Measurements from ENCODE around the gene DSG3.

Gene DSG3, protein sequence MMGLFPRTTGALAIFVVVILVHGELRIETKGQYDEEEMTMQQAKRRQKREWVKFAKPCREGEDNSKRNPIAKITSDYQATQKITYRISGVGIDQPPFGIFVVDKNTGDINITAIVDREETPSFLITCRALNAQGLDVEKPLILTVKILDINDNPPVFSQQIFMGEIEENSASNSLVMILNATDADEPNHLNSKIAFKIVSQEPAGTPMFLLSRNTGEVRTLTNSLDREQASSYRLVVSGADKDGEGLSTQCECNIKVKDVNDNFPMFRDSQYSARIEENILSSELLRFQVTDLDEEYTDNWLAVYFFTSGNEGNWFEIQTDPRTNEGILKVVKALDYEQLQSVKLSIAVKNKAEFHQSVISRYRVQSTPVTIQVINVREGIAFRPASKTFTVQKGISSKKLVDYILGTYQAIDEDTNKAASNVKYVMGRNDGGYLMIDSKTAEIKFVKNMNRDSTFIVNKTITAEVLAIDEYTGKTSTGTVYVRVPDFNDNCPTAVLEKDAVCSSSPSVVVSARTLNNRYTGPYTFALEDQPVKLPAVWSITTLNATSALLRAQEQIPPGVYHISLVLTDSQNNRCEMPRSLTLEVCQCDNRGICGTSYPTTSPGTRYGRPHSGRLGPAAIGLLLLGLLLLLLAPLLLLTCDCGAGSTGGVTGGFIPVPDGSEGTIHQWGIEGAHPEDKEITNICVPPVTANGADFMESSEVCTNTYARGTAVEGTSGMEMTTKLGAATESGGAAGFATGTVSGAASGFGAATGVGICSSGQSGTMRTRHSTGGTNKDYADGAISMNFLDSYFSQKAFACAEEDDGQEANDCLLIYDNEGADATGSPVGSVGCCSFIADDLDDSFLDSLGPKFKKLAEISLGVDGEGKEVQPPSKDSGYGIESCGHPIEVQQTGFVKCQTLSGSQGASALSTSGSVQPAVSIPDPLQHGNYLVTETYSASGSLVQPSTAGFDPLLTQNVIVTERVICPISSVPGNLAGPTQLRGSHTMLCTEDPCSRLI

DNA sequence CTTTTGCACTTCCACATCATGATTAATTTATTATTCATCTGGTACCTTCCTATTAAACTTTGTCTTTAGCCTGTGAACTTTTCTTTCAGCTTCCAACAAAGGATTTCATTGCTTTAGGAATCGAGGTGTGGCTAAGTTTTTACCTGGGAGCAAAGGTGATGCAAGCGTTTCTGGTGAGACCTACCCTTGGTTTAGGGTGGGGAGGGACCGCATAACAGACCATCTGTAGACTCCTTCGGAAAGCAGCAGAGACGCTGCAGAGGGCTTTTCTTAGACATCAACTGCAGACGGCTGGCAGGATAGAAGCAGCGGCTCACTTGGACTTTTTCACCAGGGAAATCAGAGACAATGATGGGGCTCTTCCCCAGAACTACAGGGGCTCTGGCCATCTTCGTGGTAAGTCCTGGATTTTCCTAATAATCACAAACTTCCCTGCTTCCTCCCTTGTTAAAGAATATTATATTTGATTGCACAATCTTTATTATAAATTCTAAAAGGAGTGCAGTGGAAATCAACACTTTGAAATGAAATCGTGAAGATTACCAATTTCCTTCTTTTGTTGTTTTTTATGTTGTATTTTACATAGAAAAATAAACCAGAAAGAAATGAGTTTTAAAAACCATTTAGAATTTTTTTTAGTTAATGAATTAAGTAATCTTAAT is at the start of gene DSG3:
DSG3 (plus strand) TSS at position 212 of the 662 bp plus-strand sequence; CDS start at position 349, 137 bp downstream.
- no peak for DNase-seq

DNA sequence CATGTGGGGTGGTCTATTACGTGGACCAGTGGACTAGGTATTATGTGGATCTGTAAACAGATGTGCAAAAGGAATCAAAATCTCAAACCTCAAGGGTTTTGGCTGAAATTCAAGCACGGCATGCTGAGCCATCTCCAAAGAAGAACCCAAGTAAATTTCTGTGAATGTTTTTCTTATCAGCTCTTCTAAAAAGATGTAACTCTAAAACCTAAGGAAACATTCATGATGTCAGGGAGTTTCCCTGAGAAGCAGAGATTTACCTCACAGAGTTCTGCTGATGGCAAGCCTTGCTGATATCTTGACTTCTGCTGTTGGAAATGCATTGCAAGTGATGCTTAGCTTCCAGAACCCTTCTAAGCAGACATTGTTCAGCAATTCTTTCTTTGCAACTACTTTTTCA is 49.4 kb upstream of the DSG3 start:
- DNase-seq: peak; percentile 50

DNA sequence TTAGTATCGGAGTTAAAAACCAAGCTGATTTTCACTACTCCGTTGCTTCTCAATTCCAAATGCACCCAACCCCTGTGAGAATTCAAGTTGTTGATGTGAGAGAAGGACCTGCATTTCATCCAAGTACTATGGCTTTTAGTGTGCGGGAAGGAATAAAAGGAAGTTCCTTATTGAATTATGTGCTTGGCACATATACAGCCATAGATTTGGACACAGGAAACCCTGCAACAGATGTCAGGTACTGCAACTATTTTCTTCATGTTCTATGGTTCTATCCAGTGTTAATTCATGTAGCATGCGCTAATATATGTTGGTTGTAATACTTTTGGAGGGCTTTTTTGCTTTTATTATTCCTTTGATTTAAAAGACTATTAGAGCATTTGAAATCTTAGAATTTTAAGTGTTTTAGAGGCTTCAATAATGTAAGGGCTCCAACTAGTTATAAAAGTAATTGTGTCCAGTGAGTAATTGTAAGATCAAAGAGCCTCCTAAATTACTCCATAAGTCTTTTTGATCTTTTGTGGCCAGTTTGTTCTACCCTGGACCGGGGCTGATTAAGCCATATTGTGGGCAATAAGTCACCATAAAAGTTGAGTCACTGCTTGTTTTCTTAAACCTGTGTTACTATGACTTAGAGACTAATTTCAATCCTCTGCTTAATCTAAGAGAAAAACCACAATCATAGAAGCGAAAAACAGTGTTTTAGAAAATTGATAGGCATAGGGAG is 48.1 kb upstream of the DSG3 start:
- DNase-seq: peak; percentile 63

DNA sequence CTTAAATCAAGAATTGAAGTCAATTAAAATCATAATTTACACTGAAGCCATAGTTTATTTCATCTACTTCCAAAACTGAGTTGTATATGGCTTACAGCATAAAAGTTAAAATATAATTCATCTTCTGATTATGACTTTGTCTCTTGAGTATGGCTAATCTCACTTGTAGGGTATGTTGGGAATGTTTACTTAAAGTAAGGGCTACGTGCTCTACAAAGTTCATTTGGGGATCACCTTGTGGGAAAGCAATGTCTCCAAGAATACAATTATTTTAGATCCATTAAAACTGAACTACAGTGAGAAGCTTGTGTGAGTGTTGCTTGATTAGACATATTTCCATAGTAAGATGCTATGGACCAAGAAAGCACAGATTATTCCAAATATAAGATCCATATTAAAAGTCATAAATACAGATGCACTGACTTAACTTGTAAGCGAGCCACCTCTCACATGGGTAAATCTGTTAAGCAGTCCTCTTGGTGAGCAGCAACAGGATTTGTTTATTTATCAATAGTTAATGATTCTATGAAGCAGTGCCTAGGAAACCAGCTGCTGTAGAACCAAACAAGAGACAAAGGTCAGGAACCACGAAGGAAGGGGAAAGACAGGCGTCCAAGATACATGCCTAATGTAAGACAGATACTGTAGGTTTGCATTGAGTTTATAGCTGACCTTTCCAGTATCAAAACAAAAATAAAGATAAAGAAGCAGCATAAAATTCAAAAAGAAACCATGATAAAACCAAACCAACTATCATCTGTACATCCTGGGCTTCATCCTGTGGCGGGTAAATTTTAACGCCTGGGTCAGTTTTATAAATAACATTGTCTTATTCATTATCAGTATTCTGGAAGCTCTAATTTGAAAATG is 46.1 kb upstream of the DSG3 start:
- DNase-seq: peak; percentile 93

DNA sequence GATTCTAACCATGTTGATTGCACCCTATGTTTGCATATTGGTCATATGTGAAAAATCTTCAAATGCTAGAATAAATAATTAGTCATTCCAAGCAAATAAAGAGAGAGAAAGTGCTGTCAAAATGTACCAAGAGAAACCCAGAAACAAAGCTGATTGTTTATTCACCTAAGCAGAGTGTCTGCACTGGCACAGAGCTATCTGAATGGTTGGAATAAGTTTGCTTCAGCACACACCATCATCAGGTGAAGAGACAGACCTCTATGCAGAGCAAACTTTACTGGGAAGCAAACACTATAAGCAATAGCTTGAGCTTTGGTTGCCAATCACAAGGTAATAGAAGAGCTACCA is 45.5 kb upstream of the DSG3 start:
- DNase-seq: peak; percentile 88

DNA sequence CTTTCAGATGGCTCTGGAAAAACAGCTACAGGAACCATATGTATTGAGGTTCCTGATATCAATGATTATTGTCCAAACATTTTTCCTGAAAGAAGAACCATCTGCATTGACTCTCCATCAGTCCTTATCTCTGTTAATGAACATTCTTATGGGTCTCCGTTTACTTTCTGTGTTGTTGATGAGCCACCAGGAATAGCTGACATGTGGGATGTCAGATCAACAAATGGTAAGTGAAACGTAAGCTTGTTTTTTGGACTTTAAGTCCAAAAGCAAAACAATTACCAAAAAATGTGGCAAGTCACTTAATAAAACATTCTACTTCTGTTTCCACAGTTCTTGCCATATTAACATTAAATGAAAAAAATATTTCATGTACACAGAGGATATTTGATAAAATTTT is 44.1 kb upstream of the DSG3 start:
- peak; percentile 35 for DNase-seq

DNA sequence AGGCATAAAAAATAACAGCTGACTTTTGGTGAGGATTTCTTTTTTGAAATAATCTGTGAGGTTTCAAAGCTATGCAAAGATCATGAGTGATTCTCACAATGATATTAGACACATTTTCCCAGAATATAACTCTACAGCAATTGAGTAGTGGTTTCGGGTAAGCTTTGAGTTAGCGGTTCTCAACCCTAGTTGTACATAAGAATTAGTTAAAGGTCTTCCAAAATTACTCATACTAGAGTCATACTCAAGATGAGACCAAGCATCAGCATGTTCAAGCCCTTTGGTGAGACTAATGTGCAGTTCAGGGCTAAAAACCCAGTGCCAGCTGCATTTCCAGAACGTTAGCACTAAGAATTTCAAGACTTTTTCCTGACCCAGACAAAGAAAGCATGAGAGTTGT is 39.9 kb upstream of the DSG3 start:
- no peak for DNase-seq

DNA sequence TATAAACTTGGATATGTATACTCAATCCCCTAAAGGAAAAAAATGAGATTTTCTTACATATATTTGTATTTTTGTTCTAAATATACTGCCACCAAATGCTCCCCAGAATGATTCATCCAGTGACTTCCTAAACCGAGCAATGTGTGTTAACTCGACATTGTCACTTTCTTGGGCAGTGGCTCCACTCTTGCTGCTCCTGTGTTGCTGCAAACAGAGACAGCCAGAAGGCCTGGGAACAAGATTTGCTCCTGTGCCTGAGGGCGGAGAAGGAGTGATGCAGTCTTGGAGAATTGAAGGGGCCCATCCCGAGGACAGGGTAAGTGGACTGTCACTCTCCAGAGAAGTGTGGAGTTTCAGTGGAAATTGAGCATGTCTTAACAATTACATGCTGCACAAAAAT is 38.3 kb upstream of the DSG3 start:
- DNase-seq: no peak

DNA sequence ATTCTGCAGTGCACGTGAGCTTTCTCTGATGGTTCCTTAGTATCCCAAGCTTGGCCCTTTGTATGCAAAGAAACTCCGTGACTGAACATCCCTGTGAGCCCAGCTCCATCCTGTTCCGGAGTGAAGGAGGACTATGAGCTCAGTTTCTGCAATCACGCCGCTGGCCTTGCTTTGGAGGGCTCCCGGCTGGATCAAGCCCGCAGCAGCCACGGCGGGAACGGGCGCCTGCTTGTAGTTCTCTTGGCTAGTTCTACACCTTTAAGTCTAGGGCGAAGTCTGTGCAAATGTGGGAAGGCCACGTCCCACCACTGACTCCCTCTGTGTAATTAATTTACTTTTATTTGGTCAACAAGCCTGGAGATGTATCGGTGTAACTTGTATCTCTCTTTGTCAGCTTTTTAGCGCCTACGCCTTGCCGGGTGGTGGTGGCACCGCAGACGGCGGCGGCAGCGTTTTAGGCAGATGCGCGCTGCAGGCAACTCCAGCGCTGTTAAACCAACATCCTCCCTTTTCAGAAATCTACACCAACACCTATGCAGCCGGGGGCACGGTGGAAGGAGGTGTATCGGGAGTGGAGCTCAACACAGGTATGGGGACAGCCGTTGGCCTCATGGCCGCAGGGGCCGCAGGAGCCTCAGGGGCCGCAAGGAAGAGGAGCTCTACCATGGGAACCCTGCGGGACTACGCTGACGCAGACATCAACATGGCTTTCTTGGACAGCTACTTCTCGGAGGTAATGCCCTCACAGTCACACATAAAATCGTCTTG is 36.6 kb upstream of the DSG3 start:
- DNase-seq: no peak

DNA sequence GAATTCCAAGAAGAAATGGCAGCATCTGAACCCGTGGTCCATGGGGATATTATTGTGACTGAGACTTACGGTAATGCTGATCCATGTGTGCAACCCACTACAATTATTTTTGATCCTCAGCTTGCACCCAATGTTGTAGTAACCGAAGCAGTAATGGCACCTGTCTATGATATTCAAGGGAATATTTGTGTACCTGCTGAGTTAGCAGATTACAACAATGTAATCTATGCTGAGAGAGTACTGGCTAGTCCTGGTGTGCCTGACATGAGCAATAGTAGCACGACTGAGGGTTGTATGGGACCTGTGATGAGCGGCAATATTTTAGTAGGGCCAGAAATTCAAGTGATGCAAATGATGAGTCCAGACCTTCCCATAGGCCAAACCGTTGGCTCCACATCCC is 34.4 kb upstream of the DSG3 start:
- no peak for DNase-seq

DNA sequence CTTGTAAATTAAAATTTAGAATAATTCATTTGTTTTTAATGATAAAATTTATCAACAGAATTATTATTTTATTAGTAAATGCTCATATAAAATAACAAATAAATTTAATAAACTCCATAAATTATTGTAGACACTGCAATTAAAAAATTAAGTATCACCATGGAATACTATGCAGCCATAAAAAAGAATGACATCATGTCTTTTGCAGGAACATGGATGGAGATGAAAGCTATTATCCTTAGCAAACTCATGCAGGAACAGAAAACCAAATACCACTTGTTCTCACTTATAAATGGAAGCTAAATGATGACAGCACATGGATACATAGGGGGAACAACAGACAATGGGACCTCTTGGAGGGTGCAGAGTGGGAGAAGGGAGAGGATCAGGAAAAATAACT is 29.7 kb upstream of the DSG3 start:
- DNase-seq: no peak

DNA sequence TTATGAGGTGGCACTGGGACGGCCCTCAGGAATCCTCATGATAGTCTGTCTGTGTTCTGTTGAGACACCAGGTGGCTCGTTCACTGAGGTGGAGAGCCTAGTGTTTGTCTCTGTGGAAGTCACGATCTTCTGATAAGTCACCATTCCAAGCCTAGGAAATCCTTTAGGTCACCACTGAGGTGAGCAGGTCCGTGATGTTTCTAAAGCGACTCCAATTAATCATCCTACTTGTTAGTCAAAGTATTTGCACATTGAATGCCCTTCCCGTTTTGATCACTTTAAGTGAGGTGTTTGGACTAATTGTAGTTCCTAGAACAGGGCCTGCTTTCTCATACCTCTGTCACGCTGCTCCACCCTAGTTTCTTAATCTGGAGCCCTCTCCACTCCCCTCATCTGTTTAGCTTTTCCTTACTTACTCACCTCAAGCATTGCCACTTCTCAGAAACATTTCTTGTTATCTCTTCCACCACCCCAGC is 28.0 kb upstream of the DSG3 start:
- peak; percentile 18 for DNase-seq

DNA sequence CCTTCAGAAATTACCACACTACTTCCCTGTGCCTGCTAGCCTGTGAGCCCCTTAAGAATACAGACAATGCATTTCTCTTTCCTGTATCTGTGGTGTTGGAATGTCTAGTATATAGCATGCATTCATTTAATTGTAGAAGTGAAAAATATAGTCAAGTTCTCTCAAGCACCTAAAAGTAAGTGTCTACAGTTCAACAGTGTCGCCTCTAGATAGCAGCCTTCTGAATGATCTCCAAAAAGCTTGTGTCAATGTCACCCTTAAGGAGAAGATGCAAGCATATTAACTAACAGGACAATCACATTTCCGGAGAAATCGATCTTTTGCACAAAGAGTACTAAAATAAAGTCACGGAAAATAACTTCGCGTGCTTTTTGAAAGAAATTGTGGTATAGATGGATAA is 27.5 kb upstream of the DSG3 start:
- no peak for DNase-seq

DNA sequence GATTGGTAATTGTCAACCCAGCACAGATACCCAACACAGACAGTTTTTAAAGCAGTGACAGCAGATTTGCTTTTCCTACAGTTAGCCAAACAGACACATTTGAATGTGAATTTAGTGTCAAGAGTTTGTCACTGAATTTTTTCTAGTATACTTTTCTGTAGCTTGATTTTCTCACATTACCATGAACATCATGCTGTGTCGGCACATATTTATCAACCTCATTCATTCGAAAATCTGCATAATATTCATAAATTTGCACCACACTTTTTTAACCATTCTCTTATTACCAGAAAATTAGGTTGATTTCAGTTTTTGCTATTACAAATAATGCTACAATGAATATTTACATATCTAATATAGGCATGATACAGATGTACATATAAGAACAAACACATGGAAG is 27.0 kb upstream of the DSG3 start:
- DNase-seq: no peak

DNA sequence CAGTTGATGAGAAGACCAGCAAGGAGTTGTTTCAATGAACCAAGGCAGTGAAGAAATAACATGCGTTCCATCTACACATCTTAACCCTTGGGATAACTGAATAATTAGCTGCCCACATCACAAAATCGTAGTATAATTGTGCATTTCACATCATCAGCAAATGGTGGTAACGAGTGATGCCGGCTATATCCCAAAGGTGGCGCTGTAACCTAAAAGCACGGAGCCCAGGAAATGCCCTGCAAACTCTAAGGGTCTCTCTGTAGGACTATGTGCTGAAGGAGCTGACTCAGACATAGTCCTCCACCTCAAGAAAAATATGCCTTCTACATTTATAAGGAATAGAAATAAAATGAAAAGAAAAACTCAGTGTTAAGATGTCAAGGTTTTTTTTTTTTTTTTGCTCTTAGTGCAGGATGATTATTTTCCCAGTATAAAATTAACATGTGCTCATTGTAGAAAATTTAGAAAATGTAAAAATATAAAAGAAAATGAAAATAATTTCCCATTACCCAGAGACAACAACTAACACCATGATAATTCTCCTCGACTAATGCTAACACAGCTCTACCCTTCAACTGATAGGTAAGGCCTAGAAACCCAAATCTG is 23.1 kb upstream of the DSG3 start:
- DNase-seq: peak; percentile 59

DNA sequence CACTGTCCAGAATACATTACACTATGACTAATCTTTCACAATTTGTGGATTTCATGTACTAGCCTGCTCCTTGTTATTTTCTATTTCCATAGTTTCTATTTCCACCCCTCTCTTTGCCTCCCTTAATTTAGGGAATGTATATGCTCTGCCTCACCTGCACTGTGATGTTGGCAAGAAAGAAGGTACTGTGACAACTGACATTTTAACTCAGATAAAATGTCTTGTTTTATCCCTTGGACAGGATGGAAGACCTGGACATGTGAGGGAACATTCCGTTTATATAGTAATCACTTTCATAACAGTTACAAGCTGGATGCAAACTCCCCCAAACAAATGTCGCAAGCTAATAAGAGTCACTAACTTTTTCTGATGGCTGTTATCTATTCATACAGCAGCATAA is 21.5 kb upstream of the DSG3 start:
- no peak for DNase-seq

DNA sequence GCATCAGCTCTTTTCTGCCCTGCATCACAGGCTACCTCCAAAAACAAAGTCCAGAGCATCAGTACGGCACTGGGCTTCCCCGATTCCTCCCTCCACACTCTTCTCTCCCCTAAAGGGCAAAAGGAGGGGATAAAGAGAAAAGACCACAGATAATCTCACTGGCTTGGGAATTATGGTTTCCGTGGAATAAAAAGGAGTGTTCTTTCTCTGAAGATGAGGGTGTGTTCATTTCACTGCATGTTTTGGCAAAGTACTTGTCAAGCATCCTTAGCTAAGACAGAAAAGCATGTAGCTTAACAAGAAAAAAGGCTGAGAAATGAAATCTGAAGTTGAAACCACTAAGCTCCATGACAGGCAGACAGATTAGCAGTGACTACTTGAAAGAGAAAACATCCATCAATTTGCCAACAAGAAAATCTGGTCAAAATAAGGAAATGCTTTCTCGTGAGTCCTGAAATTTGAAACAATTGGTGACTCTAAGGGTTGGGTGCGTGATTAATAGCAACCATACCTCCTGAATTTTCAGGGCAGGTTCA is 20.6 kb upstream of the DSG3 start:
- DNase-seq: no peak

DNA sequence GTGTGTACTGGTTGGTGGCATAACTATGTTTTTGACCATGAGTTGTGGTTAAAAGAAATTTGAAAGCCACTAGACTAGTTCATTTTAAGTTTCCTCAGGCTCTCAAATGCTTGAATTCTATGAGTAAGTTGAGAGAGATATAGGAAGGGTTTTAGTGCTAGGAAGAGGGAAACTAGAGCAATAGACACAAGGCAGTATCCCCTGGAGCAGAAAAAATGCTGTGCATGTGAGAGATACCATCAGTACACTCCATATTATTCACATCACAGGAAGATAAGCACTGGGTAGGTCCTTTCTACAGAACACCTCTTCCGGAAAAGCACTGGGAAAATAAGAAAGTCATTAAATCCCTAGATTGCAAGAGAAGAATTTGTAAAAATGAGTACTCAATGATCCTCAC is 19.3 kb upstream of the DSG3 start:
- DNase-seq: no peak

DNA sequence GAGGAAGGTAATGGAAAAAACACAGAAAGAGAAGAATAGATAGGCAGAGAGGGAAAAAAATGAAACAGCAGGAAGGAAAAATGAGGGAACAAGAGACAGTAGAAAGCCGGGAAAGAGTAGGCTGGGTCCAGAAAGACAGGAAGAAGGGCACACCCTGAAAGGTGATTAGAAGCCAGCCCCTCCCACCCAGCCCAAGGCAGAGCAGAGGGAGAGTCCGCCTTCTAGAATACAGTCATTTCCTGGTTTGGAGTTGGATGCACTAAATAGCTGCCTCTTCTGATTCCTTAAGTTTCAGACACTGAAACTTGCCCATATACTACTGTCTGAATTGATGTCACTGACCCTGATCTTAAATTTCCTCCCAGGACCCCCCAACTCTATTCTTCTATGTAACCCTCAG is 17.9 kb upstream of the DSG3 start:
- DNase-seq: peak; percentile 15

DNA sequence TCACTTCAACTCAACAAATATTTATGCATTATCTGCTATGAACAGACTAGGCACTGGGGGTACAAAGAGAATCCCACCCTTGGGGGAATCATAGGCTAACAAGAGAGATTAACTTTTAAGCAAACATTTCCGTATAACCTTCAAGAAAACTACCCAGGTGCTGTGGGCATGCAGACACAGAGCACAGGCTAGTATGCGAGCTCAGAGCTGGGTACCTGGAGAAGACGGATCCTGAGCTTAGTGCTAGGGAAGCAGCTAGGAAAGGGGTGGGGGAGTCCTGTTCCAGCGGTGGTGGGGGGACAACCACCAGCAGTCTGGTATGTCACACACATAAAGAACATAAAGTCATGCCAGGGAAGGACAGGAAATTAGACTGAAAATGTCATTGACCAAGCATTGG is 17.5 kb upstream of the DSG3 start:
- DNase-seq: no peak

All from DMS53 (cell line).